GM19035 (cell line): Measurements from ENCODE around the gene FIGN.

Source experiments
- ATAC-seq: cut with Tn5 transposase; IDR thresholded peaks from one replicate; pipeline ENCODE4 v1.9.1; 2021; ENCODE audit not compliant: unreplicated experiment

FIGN gene

DNA sequence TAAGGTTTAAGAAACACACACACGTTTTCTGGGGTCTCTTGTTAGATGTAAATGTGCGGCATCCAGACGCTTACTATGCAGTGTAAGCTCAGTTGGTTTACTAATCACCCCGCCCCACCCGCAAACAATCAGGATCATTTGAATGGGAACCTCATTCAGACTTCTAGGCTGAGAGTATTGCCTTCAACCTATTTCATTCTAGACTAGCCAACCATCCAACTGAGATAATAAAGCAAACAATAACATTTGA lies 1.3 kb upstream of the FIGN start:
- no peak for ATAC-seq

- ATAC-seq: no peak
Measured at GRCh38 chr2:163736433-163737189, 803 bp upstream of the FIGN start.

GRCh38 chr2:163734881-163735684 lies 725 bp downstream of the FIGN start:
- no peak for ATAC-seq

GRCh38 chr2:163734401-163734800 lies 1.4 kb downstream of the FIGN start:
- ATAC-seq: no peak

GRCh38 chr2:163733956-163734355 lies 1.9 kb downstream of the FIGN start:
- no peak for ATAC-seq

- ATAC-seq: no peak
Measured at GRCh38 chr2:163733301-163733938, 2.4 kb downstream of the FIGN start.

DNA sequence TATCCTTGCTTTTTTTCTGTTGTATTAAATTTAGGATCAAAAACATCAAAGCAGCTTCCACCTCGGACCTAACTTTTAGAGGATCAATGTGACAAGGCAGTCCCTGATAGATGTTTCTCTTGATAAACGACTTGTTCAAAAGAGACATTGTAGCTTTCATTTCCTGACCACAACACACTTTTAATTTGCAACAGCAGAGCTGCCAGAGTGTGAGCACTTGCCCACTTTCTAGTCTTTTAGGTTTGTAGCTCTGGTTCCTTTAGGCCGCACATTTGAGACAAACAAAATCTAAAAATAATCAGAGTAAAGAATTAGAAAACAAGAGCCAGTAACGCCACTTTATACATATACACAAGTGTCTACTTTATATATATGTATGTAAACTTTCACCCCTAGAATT lies 3.1 kb downstream of the FIGN start:
- ATAC-seq: no peak

DNA sequence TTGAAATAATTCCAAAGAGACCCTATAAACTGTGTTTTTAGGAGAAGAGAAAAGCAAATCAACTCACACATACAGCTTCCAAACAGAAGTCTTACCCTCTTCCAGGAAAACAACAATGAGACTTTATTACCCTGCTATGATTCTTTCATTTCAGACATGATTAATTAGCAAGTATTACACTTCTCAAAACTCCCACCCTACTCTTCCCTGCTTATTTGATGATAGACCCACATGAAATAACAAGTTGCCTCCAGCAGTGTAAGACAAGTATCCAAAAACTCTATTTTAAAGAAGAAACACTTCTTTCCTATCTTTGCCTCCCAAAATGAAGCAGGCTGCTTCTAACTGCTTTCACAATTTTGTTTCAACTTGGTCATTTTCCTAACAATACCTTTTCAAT lies 4.1 kb downstream of the FIGN start:
- ATAC-seq: no peak

DNA sequence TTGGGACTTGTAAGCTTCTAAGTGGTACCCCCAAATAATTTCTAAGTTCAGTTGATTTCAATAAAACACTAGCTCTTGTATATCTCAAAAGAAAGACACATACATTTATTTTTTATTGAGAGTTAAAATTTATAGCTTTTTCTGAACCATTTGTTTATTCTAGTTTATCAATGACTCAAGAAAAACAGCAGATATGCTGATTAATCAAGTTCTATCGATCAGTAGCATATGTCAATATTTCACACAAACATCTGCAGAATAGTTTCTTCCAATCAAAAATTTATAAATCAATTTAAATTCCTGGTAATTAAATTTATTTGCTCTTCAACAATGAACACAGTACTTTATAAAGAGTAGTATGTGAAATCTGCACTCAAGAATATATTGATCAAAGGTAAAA lies 5.3 kb downstream of the FIGN start:
- ATAC-seq: no peak

DNA sequence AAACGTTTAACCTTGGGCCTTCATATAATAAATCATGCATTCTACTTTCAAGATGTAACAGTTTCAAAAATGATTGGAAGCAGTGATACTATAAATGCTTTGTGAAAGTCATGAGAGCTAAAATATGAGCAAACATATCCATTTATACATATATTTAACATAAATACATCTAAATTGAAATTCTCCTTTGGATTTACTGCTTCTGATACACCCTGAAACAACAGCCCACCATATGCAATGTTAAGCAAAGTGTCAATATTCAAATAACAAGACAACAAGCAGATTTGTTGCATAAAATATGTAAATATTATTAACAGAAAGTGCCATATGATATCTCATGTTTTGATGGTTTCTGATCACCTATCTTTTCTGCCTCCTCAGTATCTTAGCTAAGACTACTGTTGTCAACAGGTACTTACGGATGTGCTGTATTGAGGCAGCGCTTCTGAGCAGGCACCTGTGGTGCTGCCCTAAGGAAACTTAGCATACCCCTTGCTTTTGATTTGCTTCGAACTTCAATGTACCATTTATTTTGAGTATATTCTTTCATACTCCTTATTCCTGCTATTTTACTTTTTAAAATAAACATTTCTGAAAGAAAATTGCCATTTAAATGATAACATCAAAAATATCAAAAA lies 6.1 kb downstream of the FIGN start:
- ATAC-seq: no peak

DNA sequence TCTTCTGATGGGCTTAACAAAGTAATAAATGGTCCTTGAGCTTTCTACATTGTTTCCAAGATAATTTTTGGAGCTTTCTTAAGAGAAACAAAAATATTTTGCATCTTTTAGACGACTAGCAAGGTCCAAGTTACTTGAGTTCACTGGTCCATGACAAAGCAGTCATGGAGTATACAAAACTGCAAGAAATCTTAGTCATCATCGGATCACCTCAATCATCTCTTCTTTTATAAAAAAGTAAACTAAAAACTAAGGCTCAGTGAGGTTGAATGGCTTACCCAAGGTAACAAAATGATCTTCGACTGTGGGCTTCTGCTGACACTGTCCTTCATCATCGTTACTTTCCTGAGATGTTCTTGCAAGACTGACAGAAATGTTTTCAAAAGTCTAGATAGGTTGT lies 11.9 kb downstream of the FIGN start:
- no peak for ATAC-seq

DNA sequence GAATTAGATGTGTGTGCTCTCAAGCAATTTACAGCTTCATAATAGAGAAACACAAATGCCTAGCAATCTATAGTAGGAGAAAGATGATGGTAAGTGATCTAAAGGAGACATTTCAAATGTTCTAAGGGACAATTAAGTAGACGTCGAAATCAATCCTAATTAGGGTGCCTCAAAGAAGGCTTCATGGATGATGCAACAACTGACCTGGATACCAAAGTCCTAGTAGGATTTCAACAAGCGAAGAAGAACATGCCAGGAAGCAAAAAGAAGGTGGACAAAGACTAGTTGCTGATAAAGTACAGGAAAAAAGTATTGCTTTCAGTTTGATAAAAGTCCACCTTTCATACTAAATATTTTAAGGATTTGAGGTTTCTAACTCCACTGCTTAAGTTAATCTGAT lies 12.5 kb downstream of the FIGN start:
- no peak for ATAC-seq

- no peak for ATAC-seq
Measured at GRCh38 chr2:163719331-163719730, 16.5 kb downstream of the FIGN start.

GRCh38 chr2:163717993-163718680 lies 17.7 kb downstream of the FIGN start:
- no peak for ATAC-seq

DNA sequence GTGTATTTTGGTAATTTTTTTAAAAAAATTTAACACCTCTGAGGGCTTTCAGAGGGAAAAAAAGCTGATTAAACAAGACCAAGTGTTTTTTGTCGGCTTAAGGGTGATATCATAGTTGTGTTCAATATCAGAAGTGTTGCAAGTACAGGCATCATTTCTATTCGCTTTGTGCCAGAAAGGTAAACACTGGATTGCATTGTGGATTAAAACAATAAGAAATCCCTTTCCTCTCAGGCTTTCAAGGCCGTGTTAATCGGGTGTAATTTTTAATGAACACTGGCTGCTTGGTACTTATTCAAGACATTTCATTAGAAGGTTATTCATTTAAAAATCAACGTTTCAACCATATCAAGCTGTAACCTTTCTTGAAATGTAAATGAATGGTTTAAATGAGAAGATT lies 18.3 kb downstream of the FIGN start:
- ATAC-seq: no peak

DNA sequence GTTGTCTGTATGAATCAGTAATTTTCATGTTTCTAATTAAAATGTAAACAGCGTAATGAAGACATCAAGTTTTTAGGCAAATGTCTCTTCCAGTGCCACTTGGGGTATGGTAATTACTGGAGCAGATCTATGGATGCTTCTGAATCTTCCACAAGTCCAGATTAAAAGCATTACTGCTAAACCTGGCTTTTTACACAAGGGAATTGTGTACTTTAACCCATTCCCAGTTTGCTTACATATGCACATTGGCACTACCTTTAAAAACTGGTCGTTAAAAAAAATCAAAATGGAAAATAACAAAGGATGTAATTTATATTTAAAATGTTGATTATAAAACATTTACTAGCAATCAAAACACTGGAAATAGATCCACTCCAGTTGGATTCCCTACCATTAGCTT lies 19.7 kb downstream of the FIGN start:
- ATAC-seq: no peak

DNA sequence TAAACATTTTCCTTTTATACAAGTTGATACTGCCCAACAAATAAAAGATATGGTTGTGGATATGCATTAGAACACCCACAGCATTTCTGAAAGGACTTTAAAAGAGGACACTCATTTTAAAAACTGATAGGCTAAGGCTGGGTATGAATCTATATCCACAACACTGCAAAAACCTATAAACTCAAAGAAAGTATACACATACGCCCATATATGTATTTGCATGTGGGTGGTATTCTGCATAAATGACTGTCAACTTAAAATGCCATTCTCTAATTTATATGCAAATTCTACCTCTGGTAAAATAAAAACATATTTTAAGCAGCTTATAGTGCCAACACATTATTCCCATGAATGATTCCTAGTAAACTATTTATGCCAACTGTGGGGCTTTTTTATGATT lies 20.1 kb downstream of the FIGN start:
- ATAC-seq: no peak

GRCh38 chr2:163715199-163715598 lies 20.6 kb downstream of the FIGN start:
- no peak for ATAC-seq

DNA sequence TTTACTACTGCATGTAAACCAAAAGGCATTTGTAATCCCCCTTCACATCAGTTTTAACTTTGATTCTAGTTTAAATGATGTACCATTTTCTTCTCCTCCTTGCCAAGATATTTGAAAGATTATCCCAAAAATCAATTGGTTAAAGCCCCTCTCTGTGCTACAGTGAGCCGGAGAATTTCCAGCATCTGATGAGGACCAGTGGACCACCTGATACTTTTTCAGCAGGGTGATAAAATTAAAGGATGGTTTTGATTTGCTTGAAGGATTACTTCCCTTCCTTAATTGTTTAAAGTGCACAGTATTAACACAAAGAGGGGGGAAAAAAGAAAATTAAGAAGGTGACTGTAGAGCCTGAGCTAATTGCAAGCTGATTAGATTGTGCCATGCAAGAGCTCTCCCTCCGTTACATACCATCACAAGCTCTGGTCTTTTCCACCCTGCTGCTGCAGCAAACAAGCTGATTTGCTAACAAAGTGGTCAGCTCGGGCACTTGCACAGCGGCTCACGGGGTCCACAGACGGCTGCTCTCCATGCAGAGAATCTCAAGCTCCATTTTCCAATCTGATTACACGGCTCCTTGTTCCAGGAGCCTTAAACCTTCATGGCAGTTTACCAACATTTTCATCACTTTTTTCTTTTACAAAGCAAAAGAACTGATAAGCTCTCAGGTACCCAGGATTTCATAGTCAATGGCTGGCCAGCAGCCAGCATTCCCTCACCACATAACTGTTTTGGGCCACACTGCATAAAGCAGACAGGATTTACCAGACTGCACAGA lies 22.1 kb downstream of the FIGN start:
- no peak for ATAC-seq

DNA sequence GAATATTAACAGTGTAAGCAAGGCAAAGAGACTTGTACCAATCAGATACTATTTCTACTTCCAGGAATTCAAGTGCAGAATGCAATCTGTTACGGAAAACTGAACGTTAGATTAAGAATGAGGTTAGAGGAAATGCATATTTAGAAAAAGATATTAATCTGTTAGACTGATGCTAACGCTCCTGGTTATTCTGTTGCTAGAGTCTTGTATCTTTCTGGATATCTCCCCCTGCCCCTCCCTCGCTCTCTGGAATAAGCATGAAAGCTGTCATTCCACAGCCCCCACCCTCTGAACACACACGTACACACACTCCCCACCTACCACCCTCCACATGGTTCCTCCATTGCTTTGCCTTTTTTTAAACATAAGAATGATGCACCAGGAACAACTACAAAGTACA lies 24.1 kb downstream of the FIGN start:
- ATAC-seq: no peak

- no peak for ATAC-seq
Measured at GRCh38 chr2:163711258-163711657, 24.6 kb downstream of the FIGN start.
